Transverse colon (tissue), 4 donors: ENCODE results near the gene RMI1.
A peak's percentile ranks its signal among the peaks of the same experiment; 100 is the strongest.

Source experiments
- EP300 ChIP-seq: sonication (generic); formaldehyde crosslinking; IDR thresholded peaks from one replicate; pipeline ENCODE4 v1.6.1; 2017; ENCODE audit warnings: antibody characterized with exemption, low read depth
- POLR2A ChIP-seq: fragments of 450-650 bp; IDR thresholded peaks from one replicate; pipeline ENCODE4 v1.6.1; 2016; ENCODE audit warnings: antibody characterized with exemption, mild to moderate bottlenecking, moderate library complexity
- POLR2AphosphoS5 ChIP-seq, 3 donors: sonication (generic); formaldehyde crosslinking; IDR thresholded peaks; one replicate each; pipeline ENCODE4 v1.6.1; 2016; ENCODE audit warnings: antibody characterized with exemption in 3 of 3
- TF ChIP-seq, protein P1 (sequence below), 5 experiments: fragments of 200-600 bp in 3 of 5; fragments of 450-650 bp in 2 of 5; sonication (generic) in 3 of 5; IDR thresholded peaks; 1 replicate in 2 of 5; 2 replicates in 3 of 5; pipeline ENCODE4 v1.5.1; 2016 to 2017; ENCODE audit warnings: antibody characterized with exemption in 5 of 5, inconsistent platforms in 3 of 5, mild to moderate bottlenecking in 2 of 5, moderate library complexity in 1 of 5

DNA sequence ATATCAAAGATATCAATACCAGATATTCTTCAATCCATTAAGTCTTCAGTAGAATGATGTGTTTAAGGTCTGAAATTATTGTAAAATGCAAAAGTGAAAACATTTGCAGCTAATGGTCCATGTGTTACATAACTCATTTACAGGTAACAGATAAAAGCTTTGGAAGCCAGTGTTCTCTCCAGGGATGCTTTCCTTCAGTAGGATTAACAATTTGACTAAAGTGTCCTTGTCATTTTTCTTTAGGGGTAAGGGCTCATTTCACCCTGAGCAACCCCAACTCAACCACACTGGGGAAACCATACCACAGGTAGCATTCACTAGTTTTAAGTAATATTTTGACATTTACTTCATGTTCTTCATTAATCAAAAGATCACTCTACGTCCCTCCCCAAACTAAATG is 13.5 kb upstream of the RMI1 start:
- TF ChIP-seq, protein P1, sequence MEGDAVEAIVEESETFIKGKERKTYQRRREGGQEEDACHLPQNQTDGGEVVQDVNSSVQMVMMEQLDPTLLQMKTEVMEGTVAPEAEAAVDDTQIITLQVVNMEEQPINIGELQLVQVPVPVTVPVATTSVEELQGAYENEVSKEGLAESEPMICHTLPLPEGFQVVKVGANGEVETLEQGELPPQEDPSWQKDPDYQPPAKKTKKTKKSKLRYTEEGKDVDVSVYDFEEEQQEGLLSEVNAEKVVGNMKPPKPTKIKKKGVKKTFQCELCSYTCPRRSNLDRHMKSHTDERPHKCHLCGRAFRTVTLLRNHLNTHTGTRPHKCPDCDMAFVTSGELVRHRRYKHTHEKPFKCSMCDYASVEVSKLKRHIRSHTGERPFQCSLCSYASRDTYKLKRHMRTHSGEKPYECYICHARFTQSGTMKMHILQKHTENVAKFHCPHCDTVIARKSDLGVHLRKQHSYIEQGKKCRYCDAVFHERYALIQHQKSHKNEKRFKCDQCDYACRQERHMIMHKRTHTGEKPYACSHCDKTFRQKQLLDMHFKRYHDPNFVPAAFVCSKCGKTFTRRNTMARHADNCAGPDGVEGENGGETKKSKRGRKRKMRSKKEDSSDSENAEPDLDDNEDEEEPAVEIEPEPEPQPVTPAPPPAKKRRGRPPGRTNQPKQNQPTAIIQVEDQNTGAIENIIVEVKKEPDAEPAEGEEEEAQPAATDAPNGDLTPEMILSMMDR (IDR thresholded peaks at IDR 0.05): no peak
- TF ChIP-seq POLR2A (no peak), POLR2AphosphoS5 (IDR thresholded peaks at IDR 0.05) (peak in 1 of 3 donors; percentile 15), EP300 (no peak)
